ENCODE results near the gene CMBL.
"Not testable (repeated sequence)": the region's sequence is repeated elsewhere in the genome, so short reads cannot be mapped to it uniquely, and the experiment has no call there.

CMBL gene

GRCh38 chr5:10253390-10253789 is 54.3 kb downstream of the CMBL start:
- DNase-seq = no peak

- DNase-seq = no peak
Observed at GRCh38 chr5:10251405-10251804, 56.3 kb downstream of the CMBL start.

- peak in 1 of 2 donors; percentile 33 for DNase-seq
Observed at GRCh38 chr5:10250806-10251276, 56.9 kb downstream of the CMBL start.

GRCh38 chr5:10249948-10250805 is 57.5 kb downstream of the CMBL start, which contains the start of gene CCT5:
Gene CCT5 (plus strand): TSS chr5:10250280. CDS start chr5:10250341, 61 bp downstream.
- peak; percentile 95 to 96 for DNase-seq

GRCh38 chr5:10248378-10249260 is 59.1 kb downstream of the CMBL start:
- DNase-seq = no peak

- DNase-seq = not testable (repeated sequence)
Observed at GRCh38 chr5:10247217-10247616, 60.5 kb downstream of the CMBL start.

- no peak for DNase-seq
Observed at GRCh38 chr5:10246761-10247160, 60.9 kb downstream of the CMBL start.

GRCh38 chr5:10244342-10244944 is 63.3 kb downstream of the CMBL start:
- no peak for DNase-seq

GRCh38 chr5:10243660-10244240 is 64.0 kb downstream of the CMBL start:
- DNase-seq = no peak

GRCh38 chr5:10235350-10235749 is 72.4 kb downstream of the CMBL start:
- DNase-seq = no peak

GRCh38 chr5:10233505-10233904 is 74.2 kb downstream of the CMBL start:
- DNase-seq = no peak

GRCh38 chr5:10233011-10233410 is 74.7 kb downstream of the CMBL start:
- no peak for DNase-seq

GRCh38 chr5:10232386-10232785 is 75.3 kb downstream of the CMBL start:
- no peak for DNase-seq

GRCh38 chr5:10229306-10230048 is 78.2 kb downstream of the CMBL start:
- DNase-seq = no peak

GRCh38 chr5:10228288-10228687 is 79.4 kb downstream of the CMBL start:
- no peak for DNase-seq
